Thoracic aorta (tissue), 2 donors: Measurements from ENCODE around the gene GPC6. TPM values are rescaled to one million over a fixed set of nuclear protein-coding genes. Genes with fewer than 3 reads are reported as not detected.

ENCODE experiments used
- ATAC-seq: fragments of 150-250 bp; one replicate; pipeline ENCODE4 v1.8.0; 2017; ENCODE audit warnings: low read depth; ENCODE audit not compliant: insufficient number of reproducible peaks, low FRiP score
- DNase-seq: peaks from one replicate; pipeline ENCODE4 v3.0.0-alpha.2; 2020; ENCODE audit warnings: low spot score
- H3K27ac ChIP-seq, 2 donors: fragments of 200-600 bp; sonication (generic); 1 replicate in 1 of 2; 2 replicates in 1 of 2; pipeline ENCODE4 v1.5.1; 2016; ENCODE audit warnings: mild to moderate bottlenecking in 2 of 2, moderate library complexity in 2 of 2
- H3K27me3 ChIP-seq: fragments of 200-600 bp; sonication (generic); replicated peaks from 2 replicates; pipeline ENCODE4 v1.6.0; 2016; ENCODE audit warnings: mild to moderate bottlenecking; ENCODE audit not compliant: insufficient read depth
- H3K36me3 ChIP-seq: fragments of 200-600 bp; sonication (generic); one replicate; pipeline ENCODE4 v1.5.1; 2016
- H3K4me1 ChIP-seq, 2 donors: fragments of 200-600 bp; sonication (generic); 1 replicate in 1 of 2; 2 replicates in 1 of 2; pipeline versions ENCODE4 v1.5.1 to v1.6.0; 2016; ENCODE audit warnings: low read depth in 2 of 2, mild to moderate bottlenecking in 1 of 2; ENCODE audit not compliant: control insufficient read depth in 1 of 2
- H3K4me3 ChIP-seq: fragments of 200-600 bp; sonication (generic); 2 replicates; pipeline ENCODE4 v1.5.1; 2016; ENCODE audit warnings: mild to moderate bottlenecking
- H3K9me3 ChIP-seq: fragments of 200-600 bp; sonication (generic); 2 replicates; pipeline ENCODE4 v1.5.1; 2016
- total RNA-seq, 2 donors: library from RNA; depleted of rRNA; stranded (reverse); fragments of >200 nt; gene quantifications; one replicate each; pipeline versions ENCODE4 v1.1.0 to v1.2.3, GENCODE V29; 2016
- TF ChIP-seq, protein P1 (sequence below): fragments of 200-600 bp; sonication (generic); IDR thresholded peaks from one replicate; pipeline ENCODE4 v1.5.1; 2019; ENCODE audit warnings: antibody characterized with exemption

GPC6 gene
- total RNA-seq, 2 donors from 2014 or later: 34.9 to 56.4 TPM

DNA sequence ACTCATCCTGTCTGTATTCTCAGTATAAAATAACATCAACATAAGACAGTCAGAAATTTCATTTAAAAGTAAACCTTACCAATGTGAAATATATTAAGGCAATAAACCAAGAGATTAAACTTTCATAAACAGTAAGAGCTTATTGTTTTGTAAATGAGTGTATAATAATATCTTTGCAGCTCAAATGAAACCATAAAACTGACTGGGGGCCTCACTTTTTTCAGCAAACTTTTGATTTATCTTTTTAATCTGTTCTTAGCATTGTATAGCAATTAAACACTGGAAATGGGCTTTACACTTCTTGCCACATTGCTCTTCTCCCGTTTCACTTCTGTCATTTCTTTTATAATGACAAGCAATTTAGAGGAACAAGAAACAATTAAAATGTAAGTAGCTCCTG is 580.3 kb downstream of the GPC6 start:
- ATAC-seq (no peak), DNase-seq (no peak)
- Histone ChIP-seq H3K36me3 (no peaks in the 10 kb centered on the region), H3K27me3 (no peaks in the 10 kb centered on the region), H3K27ac (no peak overlapping the region), H3K4me3 (no peak overlapping the region), H3K4me1 (peaks cover 0 to 6% of the 10 kb centered on the region in 2 donors), H3K9me3 (no peaks in the 10 kb centered on the region)
- TF ChIP-seq, protein P1, sequence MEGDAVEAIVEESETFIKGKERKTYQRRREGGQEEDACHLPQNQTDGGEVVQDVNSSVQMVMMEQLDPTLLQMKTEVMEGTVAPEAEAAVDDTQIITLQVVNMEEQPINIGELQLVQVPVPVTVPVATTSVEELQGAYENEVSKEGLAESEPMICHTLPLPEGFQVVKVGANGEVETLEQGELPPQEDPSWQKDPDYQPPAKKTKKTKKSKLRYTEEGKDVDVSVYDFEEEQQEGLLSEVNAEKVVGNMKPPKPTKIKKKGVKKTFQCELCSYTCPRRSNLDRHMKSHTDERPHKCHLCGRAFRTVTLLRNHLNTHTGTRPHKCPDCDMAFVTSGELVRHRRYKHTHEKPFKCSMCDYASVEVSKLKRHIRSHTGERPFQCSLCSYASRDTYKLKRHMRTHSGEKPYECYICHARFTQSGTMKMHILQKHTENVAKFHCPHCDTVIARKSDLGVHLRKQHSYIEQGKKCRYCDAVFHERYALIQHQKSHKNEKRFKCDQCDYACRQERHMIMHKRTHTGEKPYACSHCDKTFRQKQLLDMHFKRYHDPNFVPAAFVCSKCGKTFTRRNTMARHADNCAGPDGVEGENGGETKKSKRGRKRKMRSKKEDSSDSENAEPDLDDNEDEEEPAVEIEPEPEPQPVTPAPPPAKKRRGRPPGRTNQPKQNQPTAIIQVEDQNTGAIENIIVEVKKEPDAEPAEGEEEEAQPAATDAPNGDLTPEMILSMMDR: no peak

GRCh38 chr13:93810264-93810663 is 583.7 kb downstream of the GPC6 start:
- H3K36me3 ChIP-seq: no peaks in the 10 kb centered on the region
- H3K9me3 ChIP-seq: no peaks in the 10 kb centered on the region
- TF ChIP-seq, protein P1: no peak
- H3K4me1 ChIP-seq: peaks cover 0 to 6% of the 10 kb centered on the region in 2 donors
- no peak overlapping the region for H3K27ac ChIP-seq
- H3K4me3 ChIP-seq: no peak overlapping the region
- no peak for ATAC-seq
- no peaks in the 10 kb centered on the region for H3K27me3 ChIP-seq
- no peak for DNase-seq

- no peaks in the 10 kb centered on the region for H3K9me3 ChIP-seq
- no peak for ATAC-seq
- H3K4me3 ChIP-seq: no peak overlapping the region
- no peak overlapping the region for H3K27ac ChIP-seq
- DNase-seq: no peak
- no peaks in the 10 kb centered on the region for H3K36me3 ChIP-seq
- no peaks in the 10 kb centered on the region for H3K27me3 ChIP-seq
- TF ChIP-seq, protein P1: no peak
- peaks cover 0 to 6% of the 10 kb centered on the region in 2 donors for H3K4me1 ChIP-seq
Measured at GRCh38 chr13:93811071-93811737, 584.6 kb downstream of the GPC6 start.

DNA sequence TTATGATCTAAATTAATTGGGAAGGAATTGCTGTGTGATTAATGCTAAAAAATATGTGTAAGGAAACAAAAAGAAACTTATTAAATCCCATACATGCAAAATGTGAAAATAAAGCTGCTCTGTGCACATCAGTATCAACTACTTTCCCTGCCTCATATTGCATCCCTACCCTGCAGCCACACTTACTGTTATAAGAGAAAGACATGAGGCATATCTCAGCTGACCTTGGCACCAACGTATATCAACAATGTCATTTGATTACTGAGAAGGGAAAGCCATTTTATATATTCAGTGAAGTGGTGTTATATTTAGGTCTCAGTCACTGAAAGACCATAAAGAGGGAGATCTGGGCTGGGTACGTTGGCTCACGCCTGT is 585.1 kb downstream of the GPC6 start:
- no peak overlapping the region for H3K27ac ChIP-seq

GRCh38 chr13:93814658-93815057 is 588.1 kb downstream of the GPC6 start:
- no peak overlapping the region for H3K27ac ChIP-seq
- no peak overlapping the region for H3K4me3 ChIP-seq
- no peaks in the 10 kb centered on the region for H3K27me3 ChIP-seq
- H3K36me3 ChIP-seq: no peaks in the 10 kb centered on the region
- H3K9me3 ChIP-seq: no peaks in the 10 kb centered on the region
- peaks cover 0 to 6% of the 10 kb centered on the region in 2 donors for H3K4me1 ChIP-seq
- no peak for ATAC-seq
- no peak for DNase-seq
- TF ChIP-seq, protein P1: no peak

More for the DNA sequence above, 585.1 kb downstream of the GPC6 start:
- Histone ChIP-seq H3K4me1 (peaks cover 0 to 6% of the 10 kb centered on the region in 2 donors), H3K9me3 (no peaks in the 10 kb centered on the region), H3K4me3 (no peak overlapping the region), H3K27me3 (no peaks in the 10 kb centered on the region), H3K36me3 (no peaks in the 10 kb centered on the region)
- ATAC-seq (no peak), DNase-seq (no peak)
- TF ChIP-seq, protein P1: no peak
